GM18858 (cell line): ENCODE results near the gene LEMD1.

Experiments
- ATAC-seq: cut with Tn5 transposase; IDR thresholded peaks from one replicate; pipeline ENCODE4 v1.9.1; 2021; ENCODE audit not compliant: unreplicated experiment

LEMD1 gene

GRCh38 chr1:205337481-205337880 lies 84.4 kb downstream of the LEMD1 start:
- no peak for ATAC-seq

- no peak for ATAC-seq
Measured at GRCh38 chr1:205335692-205336091, 86.2 kb downstream of the LEMD1 start.

GRCh38 chr1:205332015-205332791 lies 89.7 kb downstream of the LEMD1 start:
- ATAC-seq = no peak
